Endothelial cell of umbilical vein (primary cell): Measurements from ENCODE around the gene ACTL7B. TPM values are rescaled to one million over a fixed set of nuclear protein-coding genes. Genes with fewer than 3 reads are reported as not detected.

Experiments
- BruUV-seq: library from RNA; stranded (reverse); fragments of 400-500 nt; replicated peaks from 2 replicates; lab custom pipeline; 2021; lab: Mats Ljungman, UMichigan
- CTCF ChIA-PET: fragments of 300-600, 350-600 bp; sonication (Branson Sonifier 250); formaldehyde crosslinking; loops from one replicate; lab custom pipeline; 2021; ENCODE audit warnings: antibody characterized with exemption, inconsistent platforms; lab: Charles Lee
- POLR2A ChIA-PET: fragments of 300-600, 350-600 bp; sonication (Branson Sonifier 250); formaldehyde crosslinking; loops from one replicate; lab custom pipeline; 2021; ENCODE audit warnings: antibody characterized with exemption, inconsistent platforms; lab: Charles Lee
- DNase-seq: peaks from one replicate; pipeline ENCODE4 v3.0.0-alpha.2; 2011; ENCODE audit warnings: low read depth, low spot score
- FAIRE-seq: peaks from 2 replicates; lab custom pipeline; 2011; peaks lifted over from hg19 to GRCh38; lab: Jason Lieb, UNC
- H2AFZ ChIP-seq: 2 replicates; pipeline ENCODE4 v1.6.0; 2012; ENCODE audit warnings: low read depth, low read length, control low read depth, inconsistent platforms
- H3K27ac ChIP-seq: 2 replicates; pipeline ENCODE4 v1.5.1; 2011; ENCODE audit warnings: low read depth, mild to moderate bottlenecking, control low read depth, low read length, moderate library complexity; ENCODE audit not compliant: insufficient read depth
- H3K27me3 ChIP-seq, 2 experiments: 2 replicates each; pipeline versions ENCODE4 v1.6.0 to v1.6.1; 2011; ENCODE audit warnings: low read length in 2 of 2, mixed read lengths in 1 of 2; ENCODE audit not compliant: control insufficient read depth in 2 of 2, insufficient read depth in 2 of 2
- H3K36me3 ChIP-seq, 2 experiments: 2 replicates in 1 of 2; 3 replicates in 1 of 2; pipeline ENCODE4 v1.5.1; 2011; ENCODE audit warnings: low read length in 2 of 2, mild to moderate bottlenecking in 1 of 2, moderate library complexity in 1 of 2; ENCODE audit not compliant: control insufficient read depth in 2 of 2, insufficient read depth in 2 of 2; ENCODE audit errors: extremely low read depth in 1 of 2
- H3K4me1 ChIP-seq: 3 replicates; pipeline ENCODE4 v1.5.1; 2011; ENCODE audit warnings: mild to moderate bottlenecking, low read length; ENCODE audit not compliant: control insufficient read depth, insufficient read depth; ENCODE audit errors: extremely low read depth
- H3K4me2 ChIP-seq: 2 replicates; pipeline ENCODE4 v1.6.1; 2011; ENCODE audit warnings: low read length, control low read depth, mixed read lengths; ENCODE audit not compliant: insufficient read depth
- H3K4me3 ChIP-seq, 3 experiments: fragments of 200-600 bp in 1 of 3; sonication (generic), shearing (Covaris generic) in 1 of 3; replicated peaks in 1 of 3; 2 replicates each; pipeline ENCODE4 v1.5.1; 2011 to 2016; ENCODE audit warnings: control low read depth in 3 of 3, low read length in 3 of 3, mild to moderate bottlenecking in 2 of 3, inconsistent platforms in 1 of 3, low read depth in 1 of 3, moderate library complexity in 1 of 3; ENCODE audit not compliant: insufficient read depth in 1 of 3
- H3K79me2 ChIP-seq: 2 replicates; pipeline ENCODE4 v1.6.0; 2012; ENCODE audit warnings: low read length, inconsistent platforms; ENCODE audit not compliant: control insufficient read depth, insufficient read depth
- H3K9ac ChIP-seq: replicated peaks from 2 replicates; pipeline ENCODE3; 2011; ENCODE audit warnings: low read length, control low read depth; ENCODE audit not compliant: insufficient read depth; ENCODE audit errors: extremely low read depth
- H3K9me1 ChIP-seq: replicated peaks from 3 replicates; pipeline ENCODE4 v1.6.0; 2011; ENCODE audit warnings: mild to moderate bottlenecking, low read length; ENCODE audit not compliant: control insufficient read depth, insufficient read depth; ENCODE audit errors: extremely low read depth
- H3K9me3 ChIP-seq: replicated peaks from 2 replicates; pipeline ENCODE4 v1.5.1; 2012; ENCODE audit warnings: low read length, inconsistent platforms; ENCODE audit not compliant: control insufficient read depth, insufficient read depth
- H4K20me1 ChIP-seq: replicated peaks from 2 replicates; pipeline ENCODE3; 2011; ENCODE audit warnings: mild to moderate bottlenecking, low read length; ENCODE audit not compliant: control insufficient read depth, insufficient read depth; ENCODE audit errors: extremely low read depth
- EZH2 ChIP-seq: IDR thresholded peaks from 2 replicates; pipeline ENCODE4 v1.6.1; 2012; ENCODE audit warnings: borderline replicate concordance, low read depth, mild to moderate bottlenecking, moderate library complexity, low read length, inconsistent platforms; ENCODE audit not compliant: severe bottlenecking
- FOS ChIP-seq: IDR thresholded peaks from 2 replicates; pipeline ENCODE4 v1.6.1; 2011; ENCODE audit warnings: mild to moderate bottlenecking, low read length, moderate library complexity, borderline replicate concordance; ENCODE audit not compliant: insufficient read depth
- GATA2 ChIP-seq: IDR thresholded peaks from 2 replicates; pipeline ENCODE4 v1.7.0; 2011; ENCODE audit warnings: low read depth, mild to moderate bottlenecking, moderate library complexity, mixed read lengths, low read length; ENCODE audit not compliant: insufficient read length, insufficient read depth
- JUN ChIP-seq: IDR thresholded peaks from 2 replicates; pipeline ENCODE4 v1.6.1; 2011; ENCODE audit warnings: borderline replicate concordance, low read depth; ENCODE audit not compliant: insufficient read length, insufficient read depth
- POLR2A ChIP-seq: IDR thresholded peaks from 2 replicates; pipeline ENCODE4 v1.6.1; 2012; ENCODE audit warnings: low read depth, mild to moderate bottlenecking, control low read depth, low read length
- POLR2AphosphoS5 ChIP-seq: IDR thresholded peaks from 2 replicates; pipeline ENCODE4 v1.6.1; 2012; ENCODE audit warnings: low read depth, mild to moderate bottlenecking, control low read depth, low read length, moderate library complexity; ENCODE audit not compliant: insufficient read depth
- dilution Hi-C: fragments of 300-500 bp; cut with MboI; formaldehyde crosslinking; loops from one replicate; pipeline ENCODE4 v1.15.0; 2019; ENCODE audit warnings: low sequenced_read_pairs; ENCODE audit not compliant: extremely low pct_ligation_motif_present
- intact Hi-C: fragments of 100-400 bp; cut with micrococcal nuclease; formaldehyde crosslinking; loops from one replicate; pipeline ENCODE4 v1.10.0; 2022
- polyA plus RNA-seq, 4 experiments: library from polyadenylated mRNA; depleted of rRNA in 3 of 4; stranded (reverse) in 3 of 4; unstranded in 1 of 4; fragments of >200 nt; gene quantifications; 2 replicates each; pipeline versions ENCODE4 v1.2.1 to v1.2.3, GENCODE V29; 2011 to 2012; ENCODE audit warnings: missing spikeins in 1 of 4
- total RNA-seq: library from RNA; stranded (reverse); gene quantifications from 2 replicates; pipeline ENCODE4 v1.2.3, GENCODE V29; 2021

ACTL7B gene
- total and polyA plus RNA-seq, 2 donors (not counting 3 experiments of a cell fraction or from before 2014, with no cell fraction given) = not detected

- FAIRE-seq = no peak
- ChIA-PET POLR2A (no interaction called here), CTCF (no interaction called here)
- DNase-seq = no peak
- dilution Hi-C loops (no loop called here), intact Hi-C loops (no loop called here)
- no peak overlapping the region for H3K4me2 ChIP-seq
- no peak overlapping the region for H3K9ac ChIP-seq
- H4K20me1 ChIP-seq = no peaks in the 10 kb centered on the region
- TF ChIP-seq POLR2AphosphoS5 = no peak
- H3K9me3 ChIP-seq = no peaks in the 10 kb centered on the region
- H3K4me3 ChIP-seq = no peak overlapping the region
- H3K4me1 ChIP-seq = no peaks in the 10 kb centered on the region
- H3K79me2 ChIP-seq = no peaks in the 10 kb centered on the region
- H3K27ac ChIP-seq = no peak overlapping the region
- no peak overlapping the region for H2AFZ ChIP-seq
- no peaks in the 10 kb centered on the region for H3K36me3 ChIP-seq
- H3K27me3 ChIP-seq = peaks cover 2% of the 10 kb centered on the region in 2 experiments
- no peaks in the 10 kb centered on the region for H3K9me1 ChIP-seq
- BruUV-seq = no TSS peak
Observed at GRCh38 chr9:108831496-108832178, 24.1 kb downstream of the ACTL7B start.

- H3K79me2 ChIP-seq = no peaks in the 10 kb centered on the region
- no peaks in the 10 kb centered on the region for H3K9me1 ChIP-seq
- no peaks in the 10 kb centered on the region for H3K9me3 ChIP-seq
- H3K27ac ChIP-seq = no peak overlapping the region
- no peak overlapping the region for H3K4me3 ChIP-seq
- FAIRE-seq (no peak), DNase-seq (no peak)
- BruUV-seq = no TSS peak
- intact Hi-C loops (no loop called here), dilution Hi-C loops (no loop called here)
- ChIA-PET CTCF (interaction anchor here (0.6 to 1.0 kb wide), 2 partner anchors 264 to 1188 kb away, joined by 3 read pairs; no protein-coding TSS in a partner anchor), POLR2A (interaction anchor here (0.6 kb wide), 1 partner anchor 20 kb away, joined by 4 read pairs; no protein-coding TSS in a partner anchor)
- no peak overlapping the region for H2AFZ ChIP-seq
- H3K4me2 ChIP-seq = no peak overlapping the region
- TF ChIP-seq FOS (no peak), EZH2 (no peak), JUN (no peak), POLR2AphosphoS5 (no peak), POLR2A (no peak), GATA2 (no peak)
- no peaks in the 10 kb centered on the region for H3K4me1 ChIP-seq
- H3K27me3 ChIP-seq = peaks cover 3 to 4% of the 10 kb centered on the region in 2 experiments
- no peak overlapping the region for H3K9ac ChIP-seq
- H4K20me1 ChIP-seq = no peaks in the 10 kb centered on the region
- H3K36me3 ChIP-seq = no peaks in the 10 kb centered on the region
Observed at GRCh38 chr9:108830272-108830671, 25.5 kb downstream of the ACTL7B start.
